SK-N-SH treated with all-trans-retinoic acid at 6 μM for 48 hours (cell line): ENCODE results near the gene ZNF91.

Experiments used
- ATAC-seq: fragments of 200-7000 bp; cut with Tn5 transposase; 3 replicates; pipeline ENCODE4 v1.9.1; 2020; ENCODE audit warnings: mild to moderate bottlenecking, moderate library complexity
- ARNTL ChIP-seq: fragments of 450-650 bp; formaldehyde crosslinking; IDR thresholded peaks from 2 replicates; pipeline ENCODE4 v1.5.0; 2020; ENCODE audit warnings: low read depth, mild to moderate bottlenecking, moderate library complexity, borderline replicate concordance
- BACH2 ChIP-seq: fragments of 250-450 bp; sonication (Bioruptor Pico); IDR thresholded peaks from 2 replicates; pipeline ENCODE4 v1.9.0; 2021; ENCODE audit warnings: mild to moderate bottlenecking, borderline replicate concordance
- CSDC2 ChIP-seq: fragments of 250-450 bp; sonication (Bioruptor Pico); IDR thresholded peaks from 2 replicates; pipeline ENCODE4 v1.5.0; 2020; ENCODE audit warnings: mild to moderate bottlenecking, moderate library complexity
- ESRRG ChIP-seq: fragments of 250-450 bp; sonication (Bioruptor Pico); IDR thresholded peaks from 2 replicates; pipeline ENCODE4 v1.6.1; 2021; ENCODE audit warnings: mild to moderate bottlenecking
- GLIS3 ChIP-seq: fragments of 250-450 bp; sonication (Bioruptor Pico); IDR thresholded peaks from 2 replicates; pipeline ENCODE4 v1.5.0; 2020; ENCODE audit warnings: mild to moderate bottlenecking, moderate library complexity
- ISL1 ChIP-seq: fragments of 250-450 bp; sonication (Bioruptor Pico); IDR thresholded peaks from 2 replicates; pipeline ENCODE4 v2.1.2; 2022; ENCODE audit warnings: mild to moderate bottlenecking, moderate library complexity
- OSR1 ChIP-seq: fragments of 250-450 bp; sonication (Bioruptor Pico); IDR thresholded peaks from 2 replicates; pipeline ENCODE4 v1.8.0; 2022; ENCODE audit warnings: moderate library complexity, mild to moderate bottlenecking, inconsistent platforms
- PATZ1 ChIP-seq: fragments of 250-450 bp; sonication (Bioruptor Pico); IDR thresholded peaks from 2 replicates; pipeline ENCODE4 v1.8.0; 2020; ENCODE audit warnings: mild to moderate bottlenecking, moderate library complexity, borderline replicate concordance
- PPARA ChIP-seq: fragments of 250-450 bp; sonication (Bioruptor Pico); IDR thresholded peaks from 2 replicates; pipeline ENCODE4 v1.5.0; 2020; ENCODE audit warnings: mild to moderate bottlenecking, borderline replicate concordance
- RARB ChIP-seq: fragments of 250-450 bp; sonication (Bioruptor Pico); IDR thresholded peaks from 2 replicates; pipeline ENCODE4 v1.8.0; 2021; ENCODE audit warnings: mild to moderate bottlenecking, moderate library complexity
- SNAI2 ChIP-seq: fragments of 250-450 bp; sonication (Bioruptor Pico); IDR thresholded peaks from 2 replicates; pipeline ENCODE4 v1.5.0; 2020; ENCODE audit warnings: mild to moderate bottlenecking, moderate library complexity
- TCF4 ChIP-seq: fragments of 250-450 bp; sonication (Bioruptor Pico); IDR thresholded peaks from 2 replicates; pipeline ENCODE4 v1.8.0; 2021; ENCODE audit warnings: mild to moderate bottlenecking, moderate library complexity, borderline replicate concordance
- TOX ChIP-seq: fragments of 250-450 bp; sonication (Bioruptor Pico); IDR thresholded peaks from 2 replicates; pipeline ENCODE4 v1.8.0; 2021; ENCODE audit warnings: mild to moderate bottlenecking, moderate library complexity, borderline replicate concordance
- ZC3H10 ChIP-seq: fragments of 250-450 bp; sonication (Bioruptor Pico); IDR thresholded peaks from 2 replicates; pipeline ENCODE4 v1.5.1; 2021; ENCODE audit warnings: mild to moderate bottlenecking, moderate library complexity
- ZFP3 ChIP-seq: fragments of 250-450 bp; sonication (Bioruptor Pico); IDR thresholded peaks from 2 replicates; pipeline ENCODE4 v1.5.0; 2020; ENCODE audit warnings: mild to moderate bottlenecking, moderate library complexity
- ZFP30 ChIP-seq: fragments of 450-650 bp; formaldehyde crosslinking; IDR thresholded peaks from 2 replicates; pipeline ENCODE4 v1.5.0; 2022; ENCODE audit warnings: mild to moderate bottlenecking, moderate library complexity
- ZNF70 ChIP-seq: fragments of 450-650 bp; formaldehyde crosslinking; IDR thresholded peaks from 2 replicates; pipeline ENCODE4 v1.5.0; 2020; ENCODE audit warnings: mild to moderate bottlenecking, moderate library complexity
- ZNF8 ChIP-seq: fragments of 450-650 bp; formaldehyde crosslinking; IDR thresholded peaks from 2 replicates; pipeline ENCODE4 v1.5.0; 2020; ENCODE audit warnings: mild to moderate bottlenecking, moderate library complexity
- TF ChIP-seq, protein P1 (sequence below): fragments of 250-450 bp; sonication (Bioruptor Pico); IDR thresholded peaks from 2 replicates; pipeline ENCODE4 v1.5.0; 2020; ENCODE audit warnings: mild to moderate bottlenecking, moderate library complexity
- TF ChIP-seq, protein P2 (sequence below): fragments of 250-450 bp; sonication (Bioruptor Pico); IDR thresholded peaks from 2 replicates; pipeline ENCODE4 v1.5.1; 2021; ENCODE audit warnings: mild to moderate bottlenecking, moderate library complexity
- TF ChIP-seq, protein P3 (sequence below): fragments of 250-450 bp; sonication (Bioruptor Pico); IDR thresholded peaks from 2 replicates; pipeline ENCODE4 v1.5.1; 2020; ENCODE audit warnings: low read depth, mild to moderate bottlenecking, moderate library complexity
- TF ChIP-seq, protein P4 (sequence below): fragments of 250-450 bp; sonication (Bioruptor Pico); IDR thresholded peaks from 2 replicates; pipeline ENCODE4 v1.8.0; 2021; ENCODE audit warnings: low read depth, mild to moderate bottlenecking, moderate library complexity, borderline replicate concordance

ZNF91 gene

GRCh38 chr19:23351806-23352205 is 43.5 kb downstream of the ZNF91 start:
- ATAC-seq, result no peak

DNA sequence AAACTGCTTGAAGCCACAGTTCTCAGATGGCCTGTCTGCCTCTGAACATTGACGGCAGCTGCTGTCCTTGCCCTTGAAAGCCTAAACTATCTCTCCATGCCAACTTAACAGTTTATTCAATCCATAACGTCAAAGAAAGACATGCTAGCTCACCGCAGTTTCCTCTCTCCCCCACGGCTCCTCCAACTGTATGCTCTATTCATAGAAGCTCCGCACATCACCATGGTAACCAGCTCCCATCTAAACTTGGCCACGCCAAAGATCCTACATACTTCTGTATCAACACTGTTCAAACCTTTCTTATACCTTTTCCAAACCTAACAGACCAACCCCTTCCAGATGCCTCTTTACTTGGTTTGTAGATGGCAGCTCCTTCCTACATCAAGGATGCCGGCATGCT is 48.6 kb downstream of the ZNF91 start:
- TF ChIP-seq ZNF8 (CRISPR knock-in tag), result no peak
- TF ChIP-seq ZFP30, result no peak
- TF ChIP-seq SNAI2 (CRISPR knock-in tag), result no peak
- no peak for TF ChIP-seq TOX (CRISPR knock-in tag)
- TF ChIP-seq ZNF70 (CRISPR knock-in tag), result no peak
- no peak for TF ChIP-seq GLIS3 (CRISPR knock-in tag)
- TF ChIP-seq OSR1 (CRISPR knock-in tag), result no peak
- TF ChIP-seq PPARA, result no peak
- no peak for TF ChIP-seq RARB (CRISPR knock-in tag)
- ATAC-seq, result no peak

More at GRCh38 chr19:23351806-23352205, 43.5 kb downstream of the ZNF91 start:
- TF ChIP-seq GLIS3 (CRISPR knock-in tag), result no peak
- TF ChIP-seq PATZ1 (CRISPR knock-in tag), result no peak
- no peak for TF ChIP-seq ZFP3 (CRISPR knock-in tag)
- TF ChIP-seq ZNF8 (CRISPR knock-in tag), result no peak

- ATAC-seq, result no peak
- TF ChIP-seq CSDC2 (CRISPR knock-in tag), result no peak
- TF ChIP-seq ESRRG (CRISPR knock-in tag), result no peak
- TF ChIP-seq TCF4, result no peak
- no peak for TF ChIP-seq PPARA
- TF ChIP-seq ZFP3 (CRISPR knock-in tag), result no peak
- no peak for TF ChIP-seq ZFP30
- no peak for TF ChIP-seq BACH2 (CRISPR knock-in tag)
- TF ChIP-seq OSR1 (CRISPR knock-in tag), result no peak
- TF ChIP-seq, protein P1, sequence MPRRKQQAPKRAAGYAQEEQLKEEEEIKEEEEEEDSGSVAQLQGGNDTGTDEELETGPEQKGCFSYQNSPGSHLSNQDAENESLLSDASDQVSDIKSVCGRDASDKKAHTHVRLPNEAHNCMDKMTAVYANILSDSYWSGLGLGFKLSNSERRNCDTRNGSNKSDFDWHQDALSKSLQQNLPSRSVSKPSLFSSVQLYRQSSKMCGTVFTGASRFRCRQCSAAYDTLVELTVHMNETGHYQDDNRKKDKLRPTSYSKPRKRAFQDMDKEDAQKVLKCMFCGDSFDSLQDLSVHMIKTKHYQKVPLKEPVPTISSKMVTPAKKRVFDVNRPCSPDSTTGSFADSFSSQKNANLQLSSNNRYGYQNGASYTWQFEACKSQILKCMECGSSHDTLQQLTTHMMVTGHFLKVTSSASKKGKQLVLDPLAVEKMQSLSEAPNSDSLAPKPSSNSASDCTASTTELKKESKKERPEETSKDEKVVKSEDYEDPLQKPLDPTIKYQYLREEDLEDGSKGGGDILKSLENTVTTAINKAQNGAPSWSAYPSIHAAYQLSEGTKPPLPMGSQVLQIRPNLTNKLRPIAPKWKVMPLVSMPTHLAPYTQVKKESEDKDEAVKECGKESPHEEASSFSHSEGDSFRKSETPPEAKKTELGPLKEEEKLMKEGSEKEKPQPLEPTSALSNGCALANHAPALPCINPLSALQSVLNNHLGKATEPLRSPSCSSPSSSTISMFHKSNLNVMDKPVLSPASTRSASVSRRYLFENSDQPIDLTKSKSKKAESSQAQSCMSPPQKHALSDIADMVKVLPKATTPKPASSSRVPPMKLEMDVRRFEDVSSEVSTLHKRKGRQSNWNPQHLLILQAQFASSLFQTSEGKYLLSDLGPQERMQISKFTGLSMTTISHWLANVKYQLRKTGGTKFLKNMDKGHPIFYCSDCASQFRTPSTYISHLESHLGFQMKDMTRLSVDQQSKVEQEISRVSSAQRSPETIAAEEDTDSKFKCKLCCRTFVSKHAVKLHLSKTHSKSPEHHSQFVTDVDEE (CRISPR knock-in tag), result no peak
- no peak for TF ChIP-seq ZNF8 (CRISPR knock-in tag)
- TF ChIP-seq, protein P2, sequence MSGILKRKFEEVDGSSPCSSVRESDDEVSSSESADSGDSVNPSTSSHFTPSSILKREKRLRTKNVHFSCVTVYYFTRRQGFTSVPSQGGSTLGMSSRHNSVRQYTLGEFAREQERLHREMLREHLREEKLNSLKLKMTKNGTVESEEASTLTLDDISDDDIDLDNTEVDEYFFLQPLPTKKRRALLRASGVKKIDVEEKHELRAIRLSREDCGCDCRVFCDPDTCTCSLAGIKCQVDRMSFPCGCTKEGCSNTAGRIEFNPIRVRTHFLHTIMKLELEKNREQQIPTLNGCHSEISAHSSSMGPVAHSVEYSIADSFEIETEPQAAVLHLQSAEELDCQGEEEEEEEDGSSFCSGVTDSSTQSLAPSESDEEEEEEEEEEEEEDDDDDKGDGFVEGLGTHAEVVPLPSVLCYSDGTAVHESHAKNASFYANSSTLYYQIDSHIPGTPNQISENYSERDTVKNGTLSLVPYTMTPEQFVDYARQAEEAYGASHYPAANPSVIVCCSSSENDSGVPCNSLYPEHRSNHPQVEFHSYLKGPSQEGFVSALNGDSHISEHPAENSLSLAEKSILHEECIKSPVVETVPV (CRISPR knock-in tag), result no peak
- TF ChIP-seq ARNTL (CRISPR knock-in tag), result no peak
- no peak for TF ChIP-seq SNAI2 (CRISPR knock-in tag)
- no peak for TF ChIP-seq ZNF70 (CRISPR knock-in tag)
- TF ChIP-seq ISL1 (CRISPR knock-in tag), result no peak
- TF ChIP-seq, protein P3, sequence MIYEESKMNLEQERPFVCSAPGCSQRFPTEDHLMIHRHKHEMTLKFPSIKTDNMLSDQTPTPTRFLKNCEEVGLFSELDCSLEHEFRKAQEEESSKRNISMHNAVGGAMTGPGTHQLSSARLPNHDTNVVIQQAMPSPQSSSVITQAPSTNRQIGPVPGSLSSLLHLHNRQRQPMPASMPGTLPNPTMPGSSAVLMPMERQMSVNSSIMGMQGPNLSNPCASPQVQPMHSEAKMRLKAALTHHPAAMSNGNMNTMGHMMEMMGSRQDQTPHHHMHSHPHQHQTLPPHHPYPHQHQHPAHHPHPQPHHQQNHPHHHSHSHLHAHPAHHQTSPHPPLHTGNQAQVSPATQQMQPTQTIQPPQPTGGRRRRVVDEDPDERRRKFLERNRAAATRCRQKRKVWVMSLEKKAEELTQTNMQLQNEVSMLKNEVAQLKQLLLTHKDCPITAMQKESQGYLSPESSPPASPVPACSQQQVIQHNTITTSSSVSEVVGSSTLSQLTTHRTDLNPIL (CRISPR knock-in tag), result no peak
- no peak for TF ChIP-seq GLIS3 (CRISPR knock-in tag)
- TF ChIP-seq ZC3H10 (CRISPR knock-in tag), result no peak
- TF ChIP-seq, protein P4, sequence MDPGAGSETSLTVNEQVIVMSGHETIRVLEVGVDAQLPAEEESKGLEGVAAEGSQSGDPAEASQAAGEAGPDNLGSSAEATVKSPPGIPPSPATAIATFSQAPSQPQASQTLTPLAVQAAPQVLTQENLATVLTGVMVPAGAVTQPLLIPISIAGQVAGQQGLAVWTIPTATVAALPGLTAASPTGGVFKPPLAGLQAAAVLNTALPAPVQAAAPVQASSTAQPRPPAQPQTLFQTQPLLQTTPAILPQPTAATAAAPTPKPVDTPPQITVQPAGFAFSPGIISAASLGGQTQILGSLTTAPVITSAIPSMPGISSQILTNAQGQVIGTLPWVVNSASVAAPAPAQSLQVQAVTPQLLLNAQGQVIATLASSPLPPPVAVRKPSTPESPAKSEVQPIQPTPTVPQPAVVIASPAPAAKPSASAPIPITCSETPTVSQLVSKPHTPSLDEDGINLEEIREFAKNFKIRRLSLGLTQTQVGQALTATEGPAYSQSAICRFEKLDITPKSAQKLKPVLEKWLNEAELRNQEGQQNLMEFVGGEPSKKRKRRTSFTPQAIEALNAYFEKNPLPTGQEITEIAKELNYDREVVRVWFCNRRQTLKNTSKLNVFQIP (CRISPR knock-in tag), result no peak
- TF ChIP-seq TOX (CRISPR knock-in tag), result no peak
Measured at GRCh38 chr19:23345838-23346237, 49.4 kb downstream of the ZNF91 start.
